Measurements from ENCODE around the gene UBE2V1. TPM values are rescaled to one million over a fixed set of nuclear protein-coding genes. Genes with fewer than 3 reads are reported as not detected.

UBE2V1 gene
- total and polyA plus RNA-seq, 2 donors (not counting 3 experiments of a cell fraction or from before 2014, with no cell fraction given): 145 to 156 TPM

DNA sequence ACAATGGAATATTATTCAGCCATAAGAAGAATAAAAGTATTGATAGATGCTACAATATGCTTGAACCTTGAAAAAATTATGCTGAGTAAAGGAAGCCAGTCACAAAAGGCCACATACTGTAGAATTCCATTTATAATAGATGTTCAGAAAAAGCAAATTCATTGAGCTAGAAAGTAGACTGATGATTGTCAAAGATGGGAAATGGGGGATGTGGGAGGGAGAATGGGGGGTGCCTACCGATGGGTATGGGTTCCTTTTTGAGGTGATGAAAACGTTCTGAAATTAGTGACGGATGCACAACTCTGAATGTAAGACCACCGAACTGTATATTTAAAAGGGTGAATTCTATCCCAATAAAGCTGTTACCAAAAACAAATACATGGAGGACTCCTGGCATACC lies 18.4 kb downstream of the UBE2V1 start:
- FAIRE-seq (no peak), DNase-seq (ENCODE audit: low read depth, low spot score) (no peak)
- H4K20me1 ChIP-seq (replicated peaks; ENCODE audit: control insufficient read depth, extremely low read depth, insufficient read depth, low read length): no peaks in the 10 kb centered on the region
- BruUV-seq (replicated peaks): no TSS peak
- no peaks in the 10 kb centered on the region for H3K9me1 ChIP-seq (replicated peaks; ENCODE audit: control insufficient read depth, extremely low read depth, insufficient read depth, low read length)
- intact Hi-C loops (cut with micrococcal nuclease) (no loop called here), dilution Hi-C loops (cut with MboI; ENCODE audit: extremely low pct_ligation_motif_present, low sequenced_read_pairs) (no loop called here)
- H3K36me3 ChIP-seq (ENCODE audit: control insufficient read depth in 2 of 2, extremely low read depth in 1 of 2, insufficient read depth in 2 of 2, low read length in 2 of 2): peaks cover 4 to 15% of the 10 kb centered on the region in 2 experiments
- H3K9ac ChIP-seq (replicated peaks; ENCODE audit: extremely low read depth, insufficient read depth, low read length): no peak overlapping the region
- TF ChIP-seq GATA2 (IDR thresholded peaks at IDR 0.05; ENCODE audit: insufficient read depth, insufficient read length, low read depth, low read length) (no peak), JUN (IDR thresholded peaks at IDR 0.05; ENCODE audit: borderline replicate concordance, insufficient read depth, insufficient read length, low read depth) (no peak), POLR2A (IDR thresholded peaks at IDR 0.05; ENCODE audit: low read depth, low read length) (no peak), MYC (IDR thresholded peaks at IDR 0.05; ENCODE audit: low read depth, low read length) (no peak), EZH2 (IDR thresholded peaks at IDR 0.05; ENCODE audit: borderline replicate concordance, low read depth, low read length, severe bottlenecking) (no peak), POLR2AphosphoS5 (IDR thresholded peaks at IDR 0.05; ENCODE audit: insufficient read depth, low read depth, low read length) (no peak), FOS (IDR thresholded peaks at IDR 0.05; ENCODE audit: borderline replicate concordance, insufficient read depth, low read length) (no peak), MAX (IDR thresholded peaks at IDR 0.05; ENCODE audit: insufficient read depth, insufficient read length) (no peak)
- TF ChIP-seq, protein P1, sequence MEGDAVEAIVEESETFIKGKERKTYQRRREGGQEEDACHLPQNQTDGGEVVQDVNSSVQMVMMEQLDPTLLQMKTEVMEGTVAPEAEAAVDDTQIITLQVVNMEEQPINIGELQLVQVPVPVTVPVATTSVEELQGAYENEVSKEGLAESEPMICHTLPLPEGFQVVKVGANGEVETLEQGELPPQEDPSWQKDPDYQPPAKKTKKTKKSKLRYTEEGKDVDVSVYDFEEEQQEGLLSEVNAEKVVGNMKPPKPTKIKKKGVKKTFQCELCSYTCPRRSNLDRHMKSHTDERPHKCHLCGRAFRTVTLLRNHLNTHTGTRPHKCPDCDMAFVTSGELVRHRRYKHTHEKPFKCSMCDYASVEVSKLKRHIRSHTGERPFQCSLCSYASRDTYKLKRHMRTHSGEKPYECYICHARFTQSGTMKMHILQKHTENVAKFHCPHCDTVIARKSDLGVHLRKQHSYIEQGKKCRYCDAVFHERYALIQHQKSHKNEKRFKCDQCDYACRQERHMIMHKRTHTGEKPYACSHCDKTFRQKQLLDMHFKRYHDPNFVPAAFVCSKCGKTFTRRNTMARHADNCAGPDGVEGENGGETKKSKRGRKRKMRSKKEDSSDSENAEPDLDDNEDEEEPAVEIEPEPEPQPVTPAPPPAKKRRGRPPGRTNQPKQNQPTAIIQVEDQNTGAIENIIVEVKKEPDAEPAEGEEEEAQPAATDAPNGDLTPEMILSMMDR (IDR thresholded peaks at IDR 0.05; ENCODE audit: extremely low read depth in 1 of 2, insufficient read depth in 1 of 2, low read depth in 1 of 2, low read length in 2 of 2): no peak
- H3K4me2 ChIP-seq (ENCODE audit: insufficient read depth, low read length): no peak overlapping the region
- H3K4me3 ChIP-seq (replicated peaks in 1 of 3; ENCODE audit: insufficient read depth in 1 of 3, low read depth in 1 of 3, low read length in 3 of 3): no peak overlapping the region
- no peak overlapping the region for H2AFZ ChIP-seq (ENCODE audit: low read depth, low read length)
- H3K27ac ChIP-seq (ENCODE audit: insufficient read depth, low read depth, low read length): no peak overlapping the region
- H3K79me2 ChIP-seq (ENCODE audit: control insufficient read depth, insufficient read depth, low read length): peaks cover 89% of the 10 kb centered on the region
- ChIA-PET POLR2A (no interaction called here), CTCF (interaction anchor here (0.7 to 1.3 kb wide), 3 partner anchors 8 to 84 kb away, joined by 4 to 5 read pairs (median 4); no protein-coding TSS in a partner anchor)
- peaks cover 4% of the 10 kb centered on the region for H3K4me1 ChIP-seq (ENCODE audit: control insufficient read depth, extremely low read depth, insufficient read depth, low read length)
- no peaks in the 10 kb centered on the region for H3K27me3 ChIP-seq (ENCODE audit: control insufficient read depth in 2 of 2, insufficient read depth in 2 of 2, low read length in 2 of 2)
- H3K9me3 ChIP-seq (replicated peaks; ENCODE audit: control insufficient read depth, insufficient read depth, low read length): no peaks in the 10 kb centered on the region

Measured in endothelial cell of umbilical vein (primary cell).